GM12878 (cell line): ENCODE results near the gene RBBP9. TPM values are rescaled to one million over a fixed set of nuclear protein-coding genes. Genes with fewer than 3 reads are reported as not detected.

Source experiments
- ATF7 ChIP-seq: fragments of 450-650 bp; IDR thresholded peaks from 2 replicates; pipeline ENCODE4 v1.6.1; 2016; ENCODE audit warnings: low read depth, mild to moderate bottlenecking
- BCLAF1 ChIP-seq: fragments of 450-650 bp; IDR thresholded peaks from 2 replicates; pipeline ENCODE4 v1.6.1; 2017; ENCODE audit warnings: antibody characterized with exemption, mild to moderate bottlenecking, moderate library complexity
- CEBPZ ChIP-seq: fragments of 150-350 bp; IDR thresholded peaks from 2 replicates; pipeline ENCODE4 v1.6.1; 2016; ENCODE audit warnings: low read depth, low read length
- CREB1 ChIP-seq: IDR thresholded peaks from 2 replicates; pipeline ENCODE4 v1.6.1; 2012; ENCODE audit warnings: low read depth, mild to moderate bottlenecking, inconsistent platforms
- IRF4 ChIP-seq: IDR thresholded peaks from 2 replicates; pipeline ENCODE4 v1.6.1; 2011; ENCODE audit warnings: low read depth, low read length
- JUNB ChIP-seq: IDR thresholded peaks from 2 replicates; pipeline ENCODE4 v1.6.1; 2016; ENCODE audit warnings: antibody characterized with exemption, mild to moderate bottlenecking
- LARP7 ChIP-seq: fragments of 450-650 bp; IDR thresholded peaks from 2 replicates; pipeline ENCODE4 v1.6.1; 2017; ENCODE audit warnings: mild to moderate bottlenecking
- MYB ChIP-seq: fragments of 150-350 bp; IDR thresholded peaks from 2 replicates; pipeline ENCODE4 v1.6.1; 2014; ENCODE audit warnings: mild to moderate bottlenecking, low read depth, low read length, borderline replicate concordance
- NFYA ChIP-seq: IDR thresholded peaks from 2 replicates; pipeline ENCODE4 v1.6.1; 2011; ENCODE audit warnings: low read depth, mild to moderate bottlenecking, low read length, improper control_type of control experiment, borderline replicate concordance
- SP1 ChIP-seq: IDR thresholded peaks from one replicate; pipeline ENCODE4 v1.6.1; 2011; ENCODE audit warnings: low read depth, low read length
- SREBF1 ChIP-seq: IDR thresholded peaks from 2 replicates; pipeline ENCODE4 v1.6.1; 2012; ENCODE audit warnings: mild to moderate bottlenecking, low read length
- ZNF217 ChIP-seq: fragments of 450-650 bp; IDR thresholded peaks from 2 replicates; pipeline ENCODE4 v1.6.1; 2017; ENCODE audit warnings: antibody characterized with exemption, mild to moderate bottlenecking
- polyA plus RNA-seq, 11 experiments: library from polyadenylated mRNA; depleted of rRNA in 4 of 11; unstranded in 6 of 11; stranded (reverse) in 5 of 11; fragments of >200 nt; fragmentation: Nextera tagmentation in 4 of 11; fragmentation: Illumina TruSeq in 1 of 11; extraction: Ambion mirVana in 4 of 11; extraction: Trizol in 1 of 11; gene quantifications; 1 replicate in 1 of 11; 2 replicates in 10 of 11; pipeline versions ENCODE4 v1.2.1 to v1.2.3, GENCODE V29; 2011 to 2016; ENCODE audit warnings: inconsistent platforms in 2 of 11, missing spikeins in 2 of 11, low read depth in 1 of 11
- total RNA-seq, 4 experiments: library from RNA; depleted of rRNA in 3 of 4; stranded (reverse); fragments of >200 nt in 3 of 4; fragmentation: Illumina TruSeq in 1 of 4; extraction: Trizol in 1 of 4; gene quantifications; 2 replicates each; pipeline versions ENCODE4 v1.2.1 to v1.2.3, GENCODE V29; 2013 to 2021
- TF ChIP-seq, protein P1 (sequence below), 3 experiments: IDR thresholded peaks in 2 of 3; conservative IDR thresholded peaks in 1 of 3; 2 replicates each; pipeline ENCODE4 v1.5.1; 2011; ENCODE audit warnings: low read depth in 3 of 3, low read length in 3 of 3, mild to moderate bottlenecking in 3 of 3, control low read depth in 2 of 3, moderate library complexity in 2 of 3, inconsistent platforms in 1 of 3, mixed read lengths in 1 of 3; ENCODE audit not compliant: control insufficient read depth in 2 of 3, insufficient read depth in 1 of 3; ENCODE audit errors: extremely low read depth in 1 of 3
- TF ChIP-seq, protein P2 (sequence below): IDR thresholded peaks from 2 replicates; pipeline ENCODE4 v1.6.1; 2011; ENCODE audit warnings: low read depth, mild to moderate bottlenecking, low read length, moderate library complexity, borderline replicate concordance; ENCODE audit errors: extremely low read depth
- TF ChIP-seq, protein P3 (sequence below): fragments of 150-350 bp; IDR thresholded peaks from 2 replicates; pipeline ENCODE4 v1.6.1; 2014; ENCODE audit warnings: mild to moderate bottlenecking, low read depth, low read length
- TF ChIP-seq, protein P4 (sequence below): IDR thresholded peaks from 2 replicates; pipeline ENCODE4 v1.6.1; 2011; ENCODE audit warnings: low read depth, low read length, improper control_type of control experiment, borderline replicate concordance

RBBP9 gene
- total and polyA plus RNA-seq, 10 of the 15 experiments (the other 5 are each of a cell fraction or from before 2014, with no cell fraction given), result 7.1 to 34.1 (median 16.0) TPM

DNA sequence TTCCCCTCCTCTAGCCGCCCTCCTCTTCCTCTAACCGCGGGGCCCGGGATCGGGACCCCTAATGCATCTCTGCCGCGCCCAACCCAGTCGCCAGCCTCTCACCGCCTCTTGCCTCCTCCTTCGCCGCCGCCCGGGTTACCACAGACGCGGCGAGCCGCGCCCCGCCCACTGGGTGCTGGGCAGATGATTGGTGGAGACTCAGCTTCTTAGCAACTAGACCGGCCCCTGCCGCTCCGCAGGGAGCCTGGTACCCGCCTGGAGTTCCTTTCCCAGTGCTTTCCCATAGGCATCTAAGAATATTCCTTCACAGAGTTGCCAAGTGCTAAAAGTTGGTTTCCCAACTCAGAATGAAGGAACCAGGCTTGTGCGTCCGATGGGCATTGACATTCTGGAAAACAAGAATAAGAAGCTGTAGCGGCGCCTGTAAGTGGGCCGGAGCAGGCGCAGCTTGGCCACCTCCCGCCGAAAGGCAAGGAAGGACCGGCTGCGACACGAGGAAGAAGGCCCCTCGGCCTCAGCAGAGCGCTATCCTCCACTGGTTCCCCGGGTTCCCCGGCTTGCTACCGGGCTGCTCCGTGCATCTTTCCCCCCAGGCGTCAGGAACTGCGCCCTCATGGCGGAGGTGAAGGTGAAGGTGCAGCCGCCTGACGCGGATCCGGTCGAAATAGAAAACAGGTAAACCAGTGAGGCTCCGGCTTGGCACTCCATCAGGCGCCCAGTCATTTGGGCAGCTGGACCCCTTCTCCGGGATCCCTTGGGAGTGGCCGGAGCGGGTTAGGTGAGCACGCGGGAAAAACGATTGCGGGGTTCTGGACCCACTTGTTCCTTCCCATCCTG, 29.9 kb downstream of the RBBP9 start, which contains the start of the genes DZANK1 and POLR3F (continued):
- TF ChIP-seq BCLAF1 (no peak), ATF7 (0 out of 2 replicates have a peak, but pooled peaks have one; percentile 36), SREBF1 (no peak), CREB1 (peak; percentile 70), NFYA (no peak), ZNF217 (no peak), MYB (peak; percentile 99), SP1 (peak; percentile 9), CEBPZ (peak; percentile 54), JUNB (no peak), LARP7 (no peak), IRF4 (no peak)
- TF ChIP-seq, protein P1, sequence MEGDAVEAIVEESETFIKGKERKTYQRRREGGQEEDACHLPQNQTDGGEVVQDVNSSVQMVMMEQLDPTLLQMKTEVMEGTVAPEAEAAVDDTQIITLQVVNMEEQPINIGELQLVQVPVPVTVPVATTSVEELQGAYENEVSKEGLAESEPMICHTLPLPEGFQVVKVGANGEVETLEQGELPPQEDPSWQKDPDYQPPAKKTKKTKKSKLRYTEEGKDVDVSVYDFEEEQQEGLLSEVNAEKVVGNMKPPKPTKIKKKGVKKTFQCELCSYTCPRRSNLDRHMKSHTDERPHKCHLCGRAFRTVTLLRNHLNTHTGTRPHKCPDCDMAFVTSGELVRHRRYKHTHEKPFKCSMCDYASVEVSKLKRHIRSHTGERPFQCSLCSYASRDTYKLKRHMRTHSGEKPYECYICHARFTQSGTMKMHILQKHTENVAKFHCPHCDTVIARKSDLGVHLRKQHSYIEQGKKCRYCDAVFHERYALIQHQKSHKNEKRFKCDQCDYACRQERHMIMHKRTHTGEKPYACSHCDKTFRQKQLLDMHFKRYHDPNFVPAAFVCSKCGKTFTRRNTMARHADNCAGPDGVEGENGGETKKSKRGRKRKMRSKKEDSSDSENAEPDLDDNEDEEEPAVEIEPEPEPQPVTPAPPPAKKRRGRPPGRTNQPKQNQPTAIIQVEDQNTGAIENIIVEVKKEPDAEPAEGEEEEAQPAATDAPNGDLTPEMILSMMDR (IDR thresholded peaks at IDR 0.05 in 2 of 3, conservative IDR thresholded peaks at IDR 0.05 in 1 of 3; ENCODE audit: control insufficient read depth in 2 of 3, extremely low read depth in 1 of 3, insufficient read depth in 1 of 3, low read depth in 3 of 3, low read length in 3 of 3), result no peak
- TF ChIP-seq, protein P2, sequence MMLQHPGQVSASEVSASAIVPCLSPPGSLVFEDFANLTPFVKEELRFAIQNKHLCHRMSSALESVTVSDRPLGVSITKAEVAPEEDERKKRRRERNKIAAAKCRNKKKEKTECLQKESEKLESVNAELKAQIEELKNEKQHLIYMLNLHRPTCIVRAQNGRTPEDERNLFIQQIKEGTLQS, result peak; percentile 92
- TF ChIP-seq, protein P3, sequence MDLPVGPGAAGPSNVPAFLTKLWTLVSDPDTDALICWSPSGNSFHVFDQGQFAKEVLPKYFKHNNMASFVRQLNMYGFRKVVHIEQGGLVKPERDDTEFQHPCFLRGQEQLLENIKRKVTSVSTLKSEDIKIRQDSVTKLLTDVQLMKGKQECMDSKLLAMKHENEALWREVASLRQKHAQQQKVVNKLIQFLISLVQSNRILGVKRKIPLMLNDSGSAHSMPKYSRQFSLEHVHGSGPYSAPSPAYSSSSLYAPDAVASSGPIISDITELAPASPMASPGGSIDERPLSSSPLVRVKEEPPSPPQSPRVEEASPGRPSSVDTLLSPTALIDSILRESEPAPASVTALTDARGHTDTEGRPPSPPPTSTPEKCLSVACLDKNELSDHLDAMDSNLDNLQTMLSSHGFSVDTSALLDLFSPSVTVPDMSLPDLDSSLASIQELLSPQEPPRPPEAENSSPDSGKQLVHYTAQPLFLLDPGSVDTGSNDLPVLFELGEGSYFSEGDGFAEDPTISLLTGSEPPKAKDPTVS, result no peak
- TF ChIP-seq, protein P4, sequence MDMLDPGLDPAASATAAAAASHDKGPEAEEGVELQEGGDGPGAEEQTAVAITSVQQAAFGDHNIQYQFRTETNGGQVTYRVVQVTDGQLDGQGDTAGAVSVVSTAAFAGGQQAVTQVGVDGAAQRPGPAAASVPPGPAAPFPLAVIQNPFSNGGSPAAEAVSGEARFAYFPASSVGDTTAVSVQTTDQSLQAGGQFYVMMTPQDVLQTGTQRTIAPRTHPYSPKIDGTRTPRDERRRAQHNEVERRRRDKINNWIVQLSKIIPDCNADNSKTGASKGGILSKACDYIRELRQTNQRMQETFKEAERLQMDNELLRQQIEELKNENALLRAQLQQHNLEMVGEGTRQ, result no peak
